Astrocyte of the cerebellum (primary cell): ENCODE data around the gene SLC7A1.

ENCODE experiments used
- DNase-seq: peaks from one replicate; pipeline ENCODE4 v3.0.0-alpha.2; 2011; ENCODE audit warnings: low read depth
- H3K4me3 ChIP-seq: 2 replicates; pipeline ENCODE4 v1.5.1; 2011; ENCODE audit warnings: mild to moderate bottlenecking, low read depth, low read length, moderate library complexity
- in situ Hi-C: cut with HindIII; loops from 2 replicates; pipeline ENCODE4 v1.10.0; 2017; ENCODE audit warnings: low sequenced_read_pairs
- TF ChIP-seq, protein P1 (sequence below): IDR thresholded peaks from 2 replicates; pipeline ENCODE4 v1.5.1; 2012; ENCODE audit warnings: low read length, low read depth, moderate library complexity, mild to moderate bottlenecking; ENCODE audit errors: missing control alignments

Gene SLC7A1

GRCh38 chr13:29543230-29544215 is 52.0 kb downstream of the SLC7A1 start:
- H3K4me3 ChIP-seq = no peak overlapping the region
- TF ChIP-seq, protein P1, sequence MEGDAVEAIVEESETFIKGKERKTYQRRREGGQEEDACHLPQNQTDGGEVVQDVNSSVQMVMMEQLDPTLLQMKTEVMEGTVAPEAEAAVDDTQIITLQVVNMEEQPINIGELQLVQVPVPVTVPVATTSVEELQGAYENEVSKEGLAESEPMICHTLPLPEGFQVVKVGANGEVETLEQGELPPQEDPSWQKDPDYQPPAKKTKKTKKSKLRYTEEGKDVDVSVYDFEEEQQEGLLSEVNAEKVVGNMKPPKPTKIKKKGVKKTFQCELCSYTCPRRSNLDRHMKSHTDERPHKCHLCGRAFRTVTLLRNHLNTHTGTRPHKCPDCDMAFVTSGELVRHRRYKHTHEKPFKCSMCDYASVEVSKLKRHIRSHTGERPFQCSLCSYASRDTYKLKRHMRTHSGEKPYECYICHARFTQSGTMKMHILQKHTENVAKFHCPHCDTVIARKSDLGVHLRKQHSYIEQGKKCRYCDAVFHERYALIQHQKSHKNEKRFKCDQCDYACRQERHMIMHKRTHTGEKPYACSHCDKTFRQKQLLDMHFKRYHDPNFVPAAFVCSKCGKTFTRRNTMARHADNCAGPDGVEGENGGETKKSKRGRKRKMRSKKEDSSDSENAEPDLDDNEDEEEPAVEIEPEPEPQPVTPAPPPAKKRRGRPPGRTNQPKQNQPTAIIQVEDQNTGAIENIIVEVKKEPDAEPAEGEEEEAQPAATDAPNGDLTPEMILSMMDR = no peak
- in situ Hi-C loops = no loop called here
- DNase-seq = no peak

DNA sequence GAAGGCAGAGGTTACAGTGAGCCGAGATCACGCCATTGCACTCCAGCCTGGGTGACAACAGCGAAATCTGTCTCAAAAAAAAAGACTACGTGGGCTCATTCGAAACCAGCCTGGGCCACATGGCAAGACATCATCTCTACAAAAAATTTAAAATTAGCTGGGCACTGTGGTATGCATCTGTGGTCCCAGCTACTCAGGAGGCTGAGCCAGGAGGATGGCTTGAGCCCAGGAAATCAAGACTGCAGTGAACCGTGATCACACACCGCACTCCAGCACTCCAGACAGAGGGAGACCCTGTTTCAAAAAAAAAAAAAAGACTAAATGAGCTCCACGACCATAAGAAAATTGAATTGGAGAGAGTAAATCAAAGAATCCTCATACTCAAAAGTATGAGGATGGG is 53.1 kb downstream of the SLC7A1 start:
- TF ChIP-seq, protein P1 = no peak
- DNase-seq = no peak
- no peak overlapping the region for H3K4me3 ChIP-seq
- in situ Hi-C loops = no loop called here

- H3K4me3 ChIP-seq = no peak overlapping the region
- in situ Hi-C loops = no loop called here
- TF ChIP-seq, protein P1 = no peak
- DNase-seq = no peak
These were observed 54.1 kb downstream of the SLC7A1 start for GRCh38 chr13:29541400-29541799.

- no peak overlapping the region for H3K4me3 ChIP-seq
- in situ Hi-C loops = no loop called here
- DNase-seq = no peak
- TF ChIP-seq, protein P1 = no peak
These were observed 54.7 kb downstream of the SLC7A1 start for GRCh38 chr13:29540799-29541198.

GRCh38 chr13:29540334-29540733 is 55.2 kb downstream of the SLC7A1 start:
- H3K4me3 ChIP-seq = no peak overlapping the region
- no peak for DNase-seq
- TF ChIP-seq, protein P1 = no peak
- in situ Hi-C loops = no loop called here

DNA sequence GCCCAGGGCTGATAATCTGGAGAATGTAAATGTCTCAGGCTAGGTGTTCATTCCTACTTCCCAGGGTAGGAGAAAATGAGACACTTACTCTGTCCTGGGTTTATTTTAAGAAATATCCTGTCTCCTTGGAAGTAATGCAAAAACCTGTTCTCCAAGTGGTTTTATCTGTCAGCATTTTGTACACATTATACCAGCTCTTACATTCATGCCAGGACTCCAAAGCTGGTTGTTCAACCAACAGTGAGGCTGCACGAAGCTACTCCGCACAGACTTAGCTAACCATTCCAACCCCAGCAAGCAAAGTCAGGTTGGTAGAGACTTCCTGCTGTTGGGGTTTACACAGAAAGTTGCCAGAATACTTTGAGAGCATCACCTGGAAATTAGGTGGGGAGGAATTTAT is 55.6 kb downstream of the SLC7A1 start:
- TF ChIP-seq, protein P1 = no peak
- in situ Hi-C loops = no loop called here
- no peak overlapping the region for H3K4me3 ChIP-seq
- no peak for DNase-seq
